ENCODE results near the gene ME3. TPM values are rescaled to one million over a fixed set of nuclear protein-coding genes. Genes with fewer than 3 reads are reported as not detected.
A peak's percentile ranks its signal among the peaks of the same experiment; 100 is the strongest.
"Not testable (repeated sequence)": the region's sequence is repeated elsewhere in the genome, so short reads cannot be mapped to it uniquely, and the experiment has no call there.

Gene ME3
- total RNA-seq, 1 experiment from 2014 or later = 28.7 TPM

DNA sequence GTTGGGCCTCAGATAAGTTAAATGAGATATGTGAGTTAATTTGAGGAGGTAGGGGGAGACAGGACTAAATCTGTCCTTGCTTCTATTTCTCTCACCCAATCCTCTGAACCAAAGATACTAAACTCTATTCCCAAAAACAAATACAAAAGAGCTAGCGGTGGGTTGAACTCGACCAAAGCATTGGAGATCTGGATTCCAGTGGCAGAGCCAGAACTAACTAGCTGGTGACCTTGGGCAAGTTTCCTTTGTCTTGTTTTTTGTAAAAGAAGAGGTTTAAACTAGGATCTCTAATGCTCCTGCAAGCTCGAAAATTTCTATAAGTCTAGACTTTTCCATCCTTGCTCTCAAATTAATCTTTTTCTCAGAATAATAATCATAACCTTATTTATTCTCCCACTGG lies 1.5 kb downstream of the ME3 start:
- DNase-seq (ENCODE audit: low spot score) = peak; percentile 45
- in situ Hi-C loops (cut with HindIII; ENCODE audit: low sequenced_read_pairs) = no loop called here

DNA sequence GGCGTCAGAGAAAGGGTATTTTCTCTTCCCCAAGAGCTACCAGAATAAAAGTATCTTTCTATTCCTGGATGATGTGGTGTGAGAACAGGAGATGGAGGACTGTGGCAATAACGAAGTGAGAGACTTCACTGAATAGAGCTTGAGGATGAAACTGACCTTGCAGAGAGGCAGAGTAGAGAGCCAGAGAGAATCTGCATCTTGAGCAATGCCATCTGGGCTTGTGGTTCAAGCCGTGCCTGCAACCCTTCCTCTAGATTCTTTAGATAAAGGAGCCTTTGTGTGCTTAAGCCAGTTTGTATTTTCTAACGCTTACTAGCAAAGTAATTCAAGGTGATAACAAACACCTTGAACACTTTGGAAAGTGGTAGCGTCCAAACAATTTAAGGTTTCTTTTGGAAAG lies 2.2 kb downstream of the ME3 start:
- in situ Hi-C loops (cut with HindIII; ENCODE audit: low sequenced_read_pairs) = no loop called here
- DNase-seq (ENCODE audit: low spot score) = peak; percentile 57

DNA sequence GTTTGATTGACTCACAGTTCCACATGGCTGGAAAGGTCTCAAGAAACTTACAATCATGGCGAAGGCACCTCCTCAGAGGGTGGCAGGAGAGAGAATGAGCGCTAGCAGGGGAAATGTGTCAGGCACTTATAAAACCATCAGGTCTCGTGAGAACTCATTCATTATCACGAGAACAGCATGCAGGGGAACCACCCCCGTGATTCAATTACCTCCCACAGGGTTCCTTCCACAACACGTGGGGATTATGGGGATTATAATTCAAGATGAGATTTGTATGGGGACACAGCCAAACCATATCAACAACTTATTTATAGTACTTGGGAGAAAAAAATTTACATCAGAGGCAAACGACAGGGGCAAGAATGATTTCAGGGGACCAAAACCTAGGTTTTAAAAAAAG lies 3.0 kb downstream of the ME3 start:
- DNase-seq (ENCODE audit: low spot score) = peak; percentile 32
- in situ Hi-C loops (cut with HindIII; ENCODE audit: low sequenced_read_pairs) = no loop called here

DNA sequence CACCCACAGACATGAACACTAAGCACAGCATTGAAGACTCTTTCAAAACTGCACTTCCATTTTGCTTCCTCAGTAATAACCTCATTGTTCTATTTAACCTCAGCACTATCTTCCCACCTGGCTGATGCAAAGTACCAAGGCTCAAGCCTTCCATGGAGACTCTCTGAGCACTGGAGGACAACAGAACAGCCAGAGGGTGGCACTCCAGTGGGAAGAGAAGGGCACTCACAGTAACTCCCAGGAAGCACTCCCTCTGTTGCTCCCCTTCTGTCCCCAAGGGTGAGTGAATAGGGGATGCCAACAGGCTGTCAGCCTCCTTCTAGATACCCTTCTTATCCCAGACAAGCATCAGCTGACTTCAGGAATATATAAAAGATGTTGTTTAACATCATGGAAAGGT lies 3.5 kb downstream of the ME3 start:
- peak; percentile 28 for DNase-seq (ENCODE audit: low spot score)
- in situ Hi-C loops (cut with HindIII; ENCODE audit: low sequenced_read_pairs) = no loop called here

DNA sequence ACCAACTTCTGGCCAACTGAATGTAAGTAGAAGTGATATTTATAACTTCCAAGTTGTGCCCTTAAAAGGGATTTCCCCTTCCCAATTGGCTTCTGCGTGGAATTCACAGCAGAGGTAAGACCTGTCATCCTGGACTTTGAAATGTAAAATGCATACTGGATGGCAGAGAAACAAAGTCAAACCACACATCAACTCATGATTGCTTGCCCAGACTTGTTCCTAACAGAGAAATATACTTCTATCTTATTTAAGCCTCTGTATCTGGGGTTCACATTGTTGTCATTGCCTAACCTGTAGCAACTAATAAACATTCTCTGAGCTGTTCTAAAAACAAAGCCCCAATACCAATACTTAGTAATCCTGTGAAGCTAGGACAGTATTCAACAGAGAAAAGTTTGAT lies 6.2 kb downstream of the ME3 start:
- no peak for DNase-seq (ENCODE audit: low spot score)
- in situ Hi-C loops (cut with HindIII; ENCODE audit: low sequenced_read_pairs) = no loop called here

DNA sequence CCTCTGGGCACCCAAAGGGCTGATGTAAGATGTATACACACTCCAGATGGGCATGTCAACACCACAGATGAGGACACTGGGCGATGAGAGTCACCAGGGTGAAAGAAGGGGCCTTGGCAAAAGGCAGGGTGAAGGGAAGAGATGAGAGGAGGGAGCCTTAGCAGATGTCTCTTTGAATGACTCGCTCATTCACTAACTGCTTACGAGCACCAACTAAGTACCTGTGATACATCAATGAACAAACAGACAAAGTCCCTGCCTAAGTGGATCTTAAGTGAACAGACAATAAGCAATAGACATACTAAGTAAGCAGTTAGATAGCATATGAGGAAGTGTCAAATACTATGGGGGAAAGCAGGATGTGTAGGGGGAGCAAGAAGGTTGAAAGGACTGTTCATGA lies 7.5 kb downstream of the ME3 start:
- in situ Hi-C loops (cut with HindIII; ENCODE audit: low sequenced_read_pairs) = no loop called here
- DNase-seq (ENCODE audit: low spot score) = no peak

DNA sequence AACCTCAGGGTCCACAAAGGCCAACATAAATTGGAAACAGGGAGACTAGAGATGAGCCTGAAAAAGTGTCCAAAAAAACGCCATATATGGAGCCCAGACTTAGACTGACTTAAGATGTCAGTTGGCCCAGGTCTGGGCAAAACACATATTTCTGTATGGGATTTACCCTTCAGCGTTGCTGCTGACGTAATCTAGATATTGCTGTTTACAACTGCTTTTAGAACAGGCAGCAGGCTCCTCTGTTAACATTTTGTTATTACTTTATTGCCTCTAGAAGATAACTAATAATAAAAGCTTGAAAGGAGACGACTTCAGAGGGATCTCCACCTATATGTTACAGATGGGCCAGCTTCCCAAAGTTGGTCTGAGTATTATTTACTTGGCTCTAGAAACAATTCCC lies 8.7 kb downstream of the ME3 start:
- in situ Hi-C loops (cut with HindIII; ENCODE audit: low sequenced_read_pairs) = no loop called here
- DNase-seq (ENCODE audit: low spot score) = no peak

DNA sequence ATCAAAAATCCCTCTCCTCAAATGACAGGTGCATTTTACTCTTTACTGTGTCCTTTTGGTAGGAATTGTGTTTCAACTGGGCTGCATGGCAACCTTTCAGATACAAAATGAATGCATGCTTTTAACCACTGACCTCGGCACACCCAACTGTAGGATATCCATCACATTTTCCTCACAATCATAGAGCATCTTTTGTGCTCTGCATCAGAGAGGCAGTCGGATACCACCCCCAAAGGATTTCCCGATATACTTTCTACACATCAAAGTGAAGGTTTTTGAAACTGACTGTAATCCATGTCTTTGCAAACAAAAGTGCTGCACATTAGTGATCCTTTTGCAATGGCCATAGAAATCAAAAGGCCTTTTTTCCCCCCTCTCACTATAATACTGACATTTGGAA lies 9.1 kb downstream of the ME3 start:
- in situ Hi-C loops (cut with HindIII; ENCODE audit: low sequenced_read_pairs) = no loop called here
- no peak for DNase-seq (ENCODE audit: low spot score)

DNA sequence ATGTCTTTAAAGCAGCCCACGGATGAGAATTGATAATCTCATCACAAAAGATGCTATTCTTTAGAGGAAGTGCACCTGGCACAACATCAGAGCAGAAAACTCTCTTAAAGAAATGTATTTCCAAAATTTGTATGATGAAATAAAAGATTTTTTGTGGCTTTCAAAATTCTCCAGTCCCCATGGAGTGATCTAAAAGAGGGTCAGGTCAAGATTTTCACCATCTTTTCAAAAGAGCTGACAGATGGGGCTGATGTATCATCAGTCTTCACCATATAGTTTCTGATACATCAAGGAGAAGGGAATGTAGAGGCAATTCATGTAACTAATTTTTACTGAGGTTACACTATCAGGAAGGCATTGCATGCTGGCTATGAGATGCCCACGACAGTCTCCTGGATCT lies 11.7 kb downstream of the ME3 start:
- in situ Hi-C loops (cut with HindIII; ENCODE audit: low sequenced_read_pairs) = no loop called here
- DNase-seq (ENCODE audit: low spot score) = no peak

DNA sequence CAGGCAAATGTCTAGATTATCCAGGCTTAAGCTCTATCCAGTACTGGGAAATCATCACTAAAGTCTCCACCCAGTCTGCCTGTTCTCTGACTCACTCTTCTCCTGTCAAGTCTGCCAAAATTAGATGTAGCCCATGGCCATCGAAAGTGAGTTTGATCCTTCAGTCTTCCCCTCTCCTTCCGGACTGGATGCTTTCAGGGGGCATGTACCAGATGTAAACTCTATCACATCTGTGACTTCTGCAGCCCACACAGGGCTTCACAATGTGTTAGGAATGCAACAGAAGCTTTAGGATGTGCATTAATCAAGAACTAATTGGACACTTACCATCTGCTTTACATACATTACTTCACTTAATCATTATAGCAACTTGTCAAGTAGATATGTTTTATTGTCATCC lies 12.3 kb downstream of the ME3 start:
- in situ Hi-C loops (cut with HindIII; ENCODE audit: low sequenced_read_pairs) = no loop called here
- DNase-seq (ENCODE audit: low spot score) = no peak

DNA sequence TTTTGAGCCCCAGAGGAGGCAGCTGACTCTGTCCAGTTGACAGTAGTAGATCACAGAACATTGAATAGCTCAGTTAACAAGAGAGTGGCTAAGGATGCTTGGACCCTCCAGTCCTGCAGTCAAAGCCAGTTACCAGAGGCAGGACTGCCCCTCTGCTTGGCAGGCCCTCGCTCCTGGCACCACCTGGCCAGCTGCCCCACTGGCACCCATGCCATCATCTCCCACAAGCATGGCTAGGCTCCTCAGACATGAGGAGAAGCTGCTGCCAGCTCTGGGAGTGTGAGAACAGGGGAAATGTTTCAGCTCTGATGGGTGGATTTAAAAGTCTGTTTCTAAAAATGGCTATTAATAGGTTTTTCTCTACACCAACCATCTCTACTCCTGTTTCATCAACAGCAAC lies 13.9 kb downstream of the ME3 start:
- no peak for DNase-seq (ENCODE audit: low spot score)
- in situ Hi-C loops (cut with HindIII; ENCODE audit: low sequenced_read_pairs) = no loop called here

DNA sequence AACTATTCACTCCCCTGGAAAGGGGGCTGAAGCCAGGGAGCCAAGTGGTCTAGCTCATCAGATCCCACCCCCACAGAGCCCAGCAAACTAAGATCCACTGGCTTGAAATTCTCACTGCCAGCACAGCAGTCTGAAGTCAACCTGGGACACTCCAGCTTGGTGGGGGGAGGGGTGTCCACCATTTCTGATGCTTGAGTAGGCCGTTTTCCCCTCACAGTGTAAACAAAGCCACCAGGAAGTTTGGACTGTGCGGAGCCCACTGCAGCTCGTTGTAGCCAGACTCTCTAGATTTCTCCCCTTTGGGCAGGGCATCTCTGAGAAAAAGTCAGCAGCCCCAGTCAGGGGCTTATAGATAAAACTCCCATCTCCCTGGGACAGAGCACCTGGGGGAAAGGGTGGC lies 27.2 kb downstream of the ME3 start:
- DNase-seq (ENCODE audit: low spot score); in situ Hi-C loops (cut with HindIII; ENCODE audit: low sequenced_read_pairs): not testable (repeated sequence)

DNA sequence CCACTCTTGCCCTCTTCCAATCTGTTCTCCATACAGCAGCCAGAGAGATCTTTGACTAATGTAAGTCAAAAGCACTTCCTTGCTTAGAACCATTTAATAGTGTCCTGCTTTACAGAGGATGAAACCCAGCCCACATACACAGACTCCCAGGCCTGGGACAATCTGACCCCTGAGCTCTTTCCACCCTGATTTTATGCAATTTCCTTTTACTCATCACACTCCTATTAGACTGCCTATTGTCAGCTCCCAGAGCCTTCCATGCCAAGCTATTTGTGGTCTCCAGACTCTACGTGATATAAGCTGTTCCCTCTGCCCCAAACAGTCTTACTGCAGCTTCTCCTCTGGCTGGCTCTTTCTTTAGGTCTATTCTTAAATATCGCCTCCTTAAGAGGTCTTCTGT lies 28.1 kb downstream of the ME3 start:
- in situ Hi-C loops (cut with HindIII; ENCODE audit: low sequenced_read_pairs) = no loop called here
- no peak for DNase-seq (ENCODE audit: low spot score)

DNA sequence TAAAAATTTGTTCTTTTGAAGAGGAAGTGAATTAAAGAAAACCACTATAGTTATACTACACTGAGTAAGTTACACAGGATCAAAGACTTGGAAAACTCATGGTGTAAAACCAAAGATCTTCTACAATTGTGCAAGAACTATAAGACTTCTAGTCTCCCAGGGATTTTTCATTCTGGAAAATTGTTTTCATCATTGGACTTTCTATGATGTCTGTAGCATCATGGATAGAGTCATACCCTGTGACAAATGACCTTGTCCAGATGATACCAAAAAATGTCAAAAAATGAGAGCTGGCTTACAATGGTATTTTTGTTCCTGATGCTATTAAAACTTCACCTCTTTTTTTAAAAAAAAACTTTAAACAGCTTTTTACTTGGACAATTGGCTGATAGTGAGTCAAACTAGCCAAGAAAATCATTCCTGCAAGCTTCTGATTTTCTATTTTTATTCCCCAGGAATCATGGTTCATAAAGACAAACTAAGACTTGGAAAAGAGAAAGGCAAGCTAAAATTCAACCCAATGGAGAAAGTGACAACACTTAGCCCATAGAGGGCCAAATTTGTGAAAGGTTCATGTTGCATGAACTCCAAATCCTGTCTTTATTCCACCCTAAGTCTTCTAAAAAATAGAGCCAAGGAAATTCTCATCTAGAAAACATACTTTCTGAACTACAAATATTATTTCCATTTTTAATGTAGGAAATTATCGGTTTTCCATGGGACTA lies 30.7 kb downstream of the ME3 start:
- in situ Hi-C loops (cut with HindIII; ENCODE audit: low sequenced_read_pairs) = no loop called here
- DNase-seq (ENCODE audit: low spot score) = no peak

DNA sequence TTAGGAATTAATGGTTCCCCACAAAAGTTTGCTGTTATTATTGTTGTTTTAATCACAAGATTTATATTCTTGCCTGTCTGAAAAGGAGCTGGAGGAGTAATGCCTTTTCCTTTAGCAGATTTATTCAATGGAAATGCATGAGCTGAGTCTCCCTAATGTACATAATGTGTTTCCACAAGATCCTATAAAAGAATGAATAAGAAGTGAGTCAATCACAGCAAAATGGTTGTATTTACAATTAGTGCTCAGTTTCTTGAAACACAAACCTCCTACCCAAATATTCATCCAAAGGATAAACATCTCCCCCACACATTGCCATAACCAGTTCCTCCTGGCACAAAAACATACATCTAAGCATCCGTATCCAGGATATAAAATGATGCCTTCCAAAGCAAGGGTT lies 33.3 kb downstream of the ME3 start:
- DNase-seq (ENCODE audit: low spot score) = no peak
- in situ Hi-C loops (cut with HindIII; ENCODE audit: low sequenced_read_pairs) = no loop called here

DNA sequence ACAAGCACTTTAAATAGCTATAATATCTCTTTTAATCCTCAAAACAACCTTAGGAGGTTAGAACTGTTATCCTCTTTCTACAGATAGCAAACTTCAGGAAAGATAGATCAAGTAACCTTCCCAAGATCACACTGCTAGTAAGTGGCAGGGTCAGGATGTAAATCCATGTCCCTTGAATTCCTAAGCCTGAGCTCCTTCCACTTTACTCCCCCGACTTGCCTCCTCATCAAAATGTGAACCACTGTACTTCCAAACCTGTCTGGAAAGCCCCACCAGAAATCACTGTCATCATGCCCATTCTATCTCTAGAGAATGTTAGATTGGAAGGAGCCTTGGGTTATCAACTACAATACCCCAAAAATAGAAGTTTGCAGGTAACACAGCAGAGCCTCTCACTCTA lies 33.7 kb downstream of the ME3 start:
- no peak for DNase-seq (ENCODE audit: low spot score)
- in situ Hi-C loops (cut with HindIII; ENCODE audit: low sequenced_read_pairs) = no loop called here

DNA sequence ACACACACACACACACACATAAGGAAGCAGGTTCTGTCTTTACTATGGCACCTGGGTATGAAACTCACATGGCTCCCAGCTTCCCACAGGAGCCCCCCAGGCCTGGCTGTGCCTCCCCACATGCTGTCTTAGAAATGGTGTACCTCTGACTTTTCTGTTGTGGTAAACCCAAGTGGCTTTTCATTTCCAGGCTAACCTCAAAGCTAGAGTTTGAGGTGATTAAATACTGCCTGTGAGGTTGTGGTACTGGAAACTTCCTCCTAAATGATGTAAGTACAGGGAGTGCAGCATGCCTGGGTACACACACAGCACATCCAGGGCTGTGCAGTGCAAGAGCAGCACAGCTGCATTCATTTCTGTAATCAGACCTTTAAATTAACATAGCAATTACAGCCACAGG lies 34.4 kb downstream of the ME3 start:
- in situ Hi-C loops (cut with HindIII; ENCODE audit: low sequenced_read_pairs) = no loop called here
- DNase-seq (ENCODE audit: low spot score) = no peak

DNA sequence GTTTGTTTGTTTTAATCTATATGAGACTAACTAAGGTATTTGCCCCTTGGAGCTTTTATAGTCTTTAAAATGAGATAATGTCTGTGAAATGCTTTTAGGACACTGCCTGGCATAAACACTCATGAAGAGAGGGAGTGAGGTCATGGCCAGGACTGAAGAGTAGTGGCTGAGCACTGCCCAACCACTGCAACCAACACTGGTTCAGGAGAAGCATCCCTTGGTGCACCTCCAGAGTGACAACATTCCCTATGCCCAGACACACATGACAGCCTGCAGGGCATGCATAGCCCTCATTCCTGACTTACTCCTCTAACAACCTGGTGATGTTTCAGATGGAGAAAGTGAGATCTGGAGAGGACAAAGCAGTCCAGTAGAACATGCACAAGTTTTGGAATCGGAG lies 36.1 kb downstream of the ME3 start:
- DNase-seq (ENCODE audit: low spot score) = no peak
- in situ Hi-C loops (cut with HindIII; ENCODE audit: low sequenced_read_pairs) = no loop called here

DNA sequence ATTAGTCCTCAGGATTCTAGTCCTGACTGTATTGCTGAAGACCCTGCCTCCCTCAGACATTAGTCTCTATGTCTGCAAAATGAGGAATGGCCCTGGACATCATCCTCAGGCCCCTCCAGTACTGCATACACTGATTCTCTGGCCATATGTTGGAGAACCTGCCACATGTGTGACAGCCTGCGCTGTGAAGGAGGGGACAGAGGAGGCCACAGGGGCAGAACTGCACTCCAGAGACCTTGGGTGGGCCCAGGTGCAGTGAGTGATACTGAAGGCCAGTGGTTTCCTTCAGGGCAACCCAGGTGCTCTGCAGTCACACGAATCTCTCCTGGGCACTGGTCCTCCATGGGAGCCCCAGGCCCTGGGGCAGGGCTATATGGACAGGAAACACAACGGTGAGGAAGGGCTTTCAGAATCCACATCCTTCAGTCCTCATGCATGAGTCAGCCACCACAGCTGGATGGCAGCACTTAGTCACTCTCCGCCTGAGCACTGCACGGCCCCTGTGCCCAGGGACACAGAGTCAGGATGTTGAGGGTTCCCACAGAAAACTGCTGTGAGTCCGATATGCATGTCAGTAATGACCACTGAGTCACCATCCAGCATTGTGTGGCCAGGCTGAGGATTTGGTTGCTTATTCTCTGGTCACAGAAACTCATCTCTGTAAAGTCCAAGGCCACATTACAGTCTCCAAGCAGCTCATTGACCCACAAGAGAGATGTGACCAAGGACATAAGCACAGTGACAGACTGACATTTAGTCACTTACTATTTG lies 39.7 kb downstream of the ME3 start:
- in situ Hi-C loops (cut with HindIII; ENCODE audit: low sequenced_read_pairs) = no loop called here
- no peak for DNase-seq (ENCODE audit: low spot score)

DNA sequence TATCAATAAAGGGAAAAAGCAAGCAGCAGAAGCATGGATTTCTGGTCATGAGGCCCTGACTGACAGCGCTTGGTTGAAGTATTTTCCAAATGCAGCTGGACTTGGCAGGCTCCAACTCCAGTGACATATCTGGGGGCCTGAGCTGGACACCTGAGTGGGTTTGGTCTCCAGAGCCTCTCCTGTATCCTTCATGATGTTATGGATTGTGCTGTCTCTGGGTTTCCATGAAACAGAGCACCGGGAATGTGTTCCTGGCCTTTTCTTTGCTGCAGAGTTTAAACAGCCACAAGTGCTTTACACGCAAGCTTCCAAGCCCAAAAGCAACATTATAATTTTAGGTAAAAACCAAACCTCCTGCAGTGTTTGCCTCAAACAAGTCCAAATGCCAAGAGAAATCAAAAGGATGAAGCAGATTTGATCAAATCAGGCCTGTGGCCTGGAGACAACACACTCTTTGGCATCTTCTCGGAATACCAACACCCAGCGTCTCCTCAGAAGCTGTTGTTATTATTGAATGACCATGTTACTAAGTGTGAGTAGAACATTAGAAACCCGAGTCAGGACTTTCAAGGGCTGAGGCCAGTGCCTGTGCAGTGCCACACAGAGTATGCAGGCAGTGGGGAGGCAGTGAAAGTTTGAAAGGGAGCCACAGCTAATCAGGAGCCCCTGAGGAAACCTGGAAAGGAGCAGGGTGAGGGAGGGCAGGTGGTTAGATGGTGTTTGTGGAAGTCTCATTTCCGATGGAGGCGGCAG lies 42.0 kb downstream of the ME3 start:
- in situ Hi-C loops (cut with HindIII; ENCODE audit: low sequenced_read_pairs) = no loop called here
- no peak for DNase-seq (ENCODE audit: low spot score)
